Endothelial cell of umbilical vein (primary cell): ENCODE results near the gene DDX49. TPM values are rescaled to one million over a fixed set of nuclear protein-coding genes. Genes with fewer than 3 reads are reported as not detected.

ENCODE experiments used
- BruUV-seq: library from RNA; stranded (reverse); fragments of 400-500 nt; replicated peaks from 2 replicates; lab custom pipeline; 2021; lab: Mats Ljungman, UMichigan
- CTCF ChIA-PET: fragments of 300-600, 350-600 bp; sonication (Branson Sonifier 250); formaldehyde crosslinking; loops from one replicate; lab custom pipeline; 2021; ENCODE audit warnings: antibody characterized with exemption, inconsistent platforms; lab: Charles Lee
- POLR2A ChIA-PET: fragments of 300-600, 350-600 bp; sonication (Branson Sonifier 250); formaldehyde crosslinking; loops from one replicate; lab custom pipeline; 2021; ENCODE audit warnings: antibody characterized with exemption, inconsistent platforms; lab: Charles Lee
- DNase-seq: peaks from one replicate; pipeline ENCODE4 v3.0.0-alpha.2; 2011; ENCODE audit warnings: low read depth, low spot score
- FAIRE-seq: peaks from 2 replicates; lab custom pipeline; 2011; peaks lifted over from hg19 to GRCh38; lab: Jason Lieb, UNC
- H2AFZ ChIP-seq: 2 replicates; pipeline ENCODE4 v1.6.0; 2012; ENCODE audit warnings: low read depth, low read length, control low read depth, inconsistent platforms
- H3K27ac ChIP-seq: 2 replicates; pipeline ENCODE4 v1.5.1; 2011; ENCODE audit warnings: low read depth, mild to moderate bottlenecking, control low read depth, low read length, moderate library complexity; ENCODE audit not compliant: insufficient read depth
- H3K27me3 ChIP-seq, 2 experiments: 2 replicates each; pipeline versions ENCODE4 v1.6.0 to v1.6.1; 2011; ENCODE audit warnings: low read length in 2 of 2, mixed read lengths in 1 of 2; ENCODE audit not compliant: control insufficient read depth in 2 of 2, insufficient read depth in 2 of 2
- H3K36me3 ChIP-seq, 2 experiments: 2 replicates in 1 of 2; 3 replicates in 1 of 2; pipeline ENCODE4 v1.5.1; 2011; ENCODE audit warnings: low read length in 2 of 2, mild to moderate bottlenecking in 1 of 2, moderate library complexity in 1 of 2; ENCODE audit not compliant: control insufficient read depth in 2 of 2, insufficient read depth in 2 of 2; ENCODE audit errors: extremely low read depth in 1 of 2
- H3K4me1 ChIP-seq: 3 replicates; pipeline ENCODE4 v1.5.1; 2011; ENCODE audit warnings: mild to moderate bottlenecking, low read length; ENCODE audit not compliant: control insufficient read depth, insufficient read depth; ENCODE audit errors: extremely low read depth
- H3K4me2 ChIP-seq: 2 replicates; pipeline ENCODE4 v1.6.1; 2011; ENCODE audit warnings: low read length, control low read depth, mixed read lengths; ENCODE audit not compliant: insufficient read depth
- H3K4me3 ChIP-seq, 3 experiments: fragments of 200-600 bp in 1 of 3; sonication (generic), shearing (Covaris generic) in 1 of 3; replicated peaks in 1 of 3; 2 replicates each; pipeline ENCODE4 v1.5.1; 2011 to 2016; ENCODE audit warnings: control low read depth in 3 of 3, low read length in 3 of 3, mild to moderate bottlenecking in 2 of 3, inconsistent platforms in 1 of 3, low read depth in 1 of 3, moderate library complexity in 1 of 3; ENCODE audit not compliant: insufficient read depth in 1 of 3
- H3K79me2 ChIP-seq: 2 replicates; pipeline ENCODE4 v1.6.0; 2012; ENCODE audit warnings: low read length, inconsistent platforms; ENCODE audit not compliant: control insufficient read depth, insufficient read depth
- H3K9ac ChIP-seq: replicated peaks from 2 replicates; pipeline ENCODE3; 2011; ENCODE audit warnings: low read length, control low read depth; ENCODE audit not compliant: insufficient read depth; ENCODE audit errors: extremely low read depth
- H3K9me1 ChIP-seq: replicated peaks from 3 replicates; pipeline ENCODE4 v1.6.0; 2011; ENCODE audit warnings: mild to moderate bottlenecking, low read length; ENCODE audit not compliant: control insufficient read depth, insufficient read depth; ENCODE audit errors: extremely low read depth
- H3K9me3 ChIP-seq: replicated peaks from 2 replicates; pipeline ENCODE4 v1.5.1; 2012; ENCODE audit warnings: low read length, inconsistent platforms; ENCODE audit not compliant: control insufficient read depth, insufficient read depth
- H4K20me1 ChIP-seq: replicated peaks from 2 replicates; pipeline ENCODE3; 2011; ENCODE audit warnings: mild to moderate bottlenecking, low read length; ENCODE audit not compliant: control insufficient read depth, insufficient read depth; ENCODE audit errors: extremely low read depth
- EZH2 ChIP-seq: IDR thresholded peaks from 2 replicates; pipeline ENCODE4 v1.6.1; 2012; ENCODE audit warnings: borderline replicate concordance, low read depth, mild to moderate bottlenecking, moderate library complexity, low read length, inconsistent platforms; ENCODE audit not compliant: severe bottlenecking
- FOS ChIP-seq: IDR thresholded peaks from 2 replicates; pipeline ENCODE4 v1.6.1; 2011; ENCODE audit warnings: mild to moderate bottlenecking, low read length, moderate library complexity, borderline replicate concordance; ENCODE audit not compliant: insufficient read depth
- GATA2 ChIP-seq: IDR thresholded peaks from 2 replicates; pipeline ENCODE4 v1.7.0; 2011; ENCODE audit warnings: low read depth, mild to moderate bottlenecking, moderate library complexity, mixed read lengths, low read length; ENCODE audit not compliant: insufficient read length, insufficient read depth
- JUN ChIP-seq: IDR thresholded peaks from 2 replicates; pipeline ENCODE4 v1.6.1; 2011; ENCODE audit warnings: borderline replicate concordance, low read depth; ENCODE audit not compliant: insufficient read length, insufficient read depth
- MYC ChIP-seq: IDR thresholded peaks from one replicate; pipeline ENCODE4 v1.6.1; 2011; ENCODE audit warnings: mild to moderate bottlenecking, low read depth, low read length
- POLR2A ChIP-seq: IDR thresholded peaks from 2 replicates; pipeline ENCODE4 v1.6.1; 2012; ENCODE audit warnings: low read depth, mild to moderate bottlenecking, control low read depth, low read length
- POLR2AphosphoS5 ChIP-seq: IDR thresholded peaks from 2 replicates; pipeline ENCODE4 v1.6.1; 2012; ENCODE audit warnings: low read depth, mild to moderate bottlenecking, control low read depth, low read length, moderate library complexity; ENCODE audit not compliant: insufficient read depth
- dilution Hi-C: fragments of 300-500 bp; cut with MboI; formaldehyde crosslinking; loops from one replicate; pipeline ENCODE4 v1.15.0; 2019; ENCODE audit warnings: low sequenced_read_pairs; ENCODE audit not compliant: extremely low pct_ligation_motif_present
- intact Hi-C: fragments of 100-400 bp; cut with micrococcal nuclease; formaldehyde crosslinking; loops from one replicate; pipeline ENCODE4 v1.10.0; 2022
- polyA plus RNA-seq, 4 experiments: library from polyadenylated mRNA; depleted of rRNA in 3 of 4; stranded (reverse) in 3 of 4; unstranded in 1 of 4; fragments of >200 nt; gene quantifications; 2 replicates each; pipeline versions ENCODE4 v1.2.1 to v1.2.3, GENCODE V29; 2011 to 2012; ENCODE audit warnings: missing spikeins in 1 of 4
- total RNA-seq: library from RNA; stranded (reverse); gene quantifications from 2 replicates; pipeline ENCODE4 v1.2.3, GENCODE V29; 2021
- TF ChIP-seq, protein P1 (sequence below): IDR thresholded peaks from 2 replicates; pipeline ENCODE4 v1.6.1; 2011; ENCODE audit not compliant: insufficient read depth, insufficient read length
- TF ChIP-seq, protein P2 (sequence below), 2 donors: IDR thresholded peaks; 1 replicate in 1 of 2; 2 replicates in 1 of 2; pipeline ENCODE4 v1.5.1; 2011; ENCODE audit warnings: low read length in 2 of 2, mild to moderate bottlenecking in 2 of 2, moderate library complexity in 2 of 2, control low read depth in 1 of 2, inconsistent platforms in 1 of 2, low read depth in 1 of 2; ENCODE audit not compliant: insufficient read depth in 1 of 2; ENCODE audit errors: extremely low read depth in 1 of 2

The DDX49 gene
- total and polyA plus RNA-seq, 2 donors (not counting 3 experiments of a cell fraction or from before 2014, with no cell fraction given), result 51.9 to 60.1 TPM

DNA sequence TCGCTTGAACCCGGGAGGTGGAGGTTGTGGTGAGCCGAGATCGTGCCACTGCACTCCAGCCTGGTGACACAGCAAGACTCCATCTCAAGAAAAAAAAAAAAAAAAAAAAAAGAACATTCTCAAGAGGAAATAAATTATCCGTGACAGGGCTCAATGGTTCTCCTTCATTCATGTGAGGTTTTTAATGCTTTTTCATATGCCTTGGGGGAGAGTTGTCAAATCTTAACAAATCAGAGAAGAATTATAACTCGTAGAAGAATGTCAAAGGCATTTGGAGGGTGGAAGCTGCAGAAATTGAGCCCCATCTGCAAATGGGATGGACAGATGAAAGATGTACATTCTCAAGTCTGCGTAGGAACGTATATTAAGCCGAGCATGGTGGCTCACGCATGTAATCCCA lies 56.4 kb downstream of the DDX49 start:
- Histone ChIP-seq H3K4me3 (no peak overlapping the region), H3K9me1 (no peaks in the 10 kb centered on the region), H3K9ac (no peak overlapping the region), H3K4me1 (peaks cover 15% of the 10 kb centered on the region), H3K4me2 (no peak overlapping the region), H3K27ac (no peak overlapping the region), H2AFZ (no peak overlapping the region), H3K79me2 (no peaks in the 10 kb centered on the region), H3K27me3 (no peaks in the 10 kb centered on the region), H3K9me3 (no peaks in the 10 kb centered on the region), H4K20me1 (no peaks in the 10 kb centered on the region), H3K36me3 (no peaks in the 10 kb centered on the region)
- intact Hi-C loops, result no loop called here
- BruUV-seq, result no TSS peak
- no peak for DNase-seq
- CTCF ChIA-PET, result interaction anchor here (2.4 kb wide), 1 partner anchor 11 kb away, joined by 7 read pairs; no protein-coding TSS in a partner anchor
- FAIRE-seq, result no peak
- no peak for TF ChIP-seq EZH2
- TF ChIP-seq POLR2A, result no peak
- no peak for TF ChIP-seq FOS
- TF ChIP-seq POLR2AphosphoS5, result no peak
- no peak for TF ChIP-seq MYC
- no peak for TF ChIP-seq JUN
- no peak for TF ChIP-seq GATA2
- TF ChIP-seq, protein P1, sequence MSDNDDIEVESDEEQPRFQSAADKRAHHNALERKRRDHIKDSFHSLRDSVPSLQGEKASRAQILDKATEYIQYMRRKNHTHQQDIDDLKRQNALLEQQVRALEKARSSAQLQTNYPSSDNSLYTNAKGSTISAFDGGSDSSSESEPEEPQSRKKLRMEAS, result no peak
- TF ChIP-seq, protein P2, sequence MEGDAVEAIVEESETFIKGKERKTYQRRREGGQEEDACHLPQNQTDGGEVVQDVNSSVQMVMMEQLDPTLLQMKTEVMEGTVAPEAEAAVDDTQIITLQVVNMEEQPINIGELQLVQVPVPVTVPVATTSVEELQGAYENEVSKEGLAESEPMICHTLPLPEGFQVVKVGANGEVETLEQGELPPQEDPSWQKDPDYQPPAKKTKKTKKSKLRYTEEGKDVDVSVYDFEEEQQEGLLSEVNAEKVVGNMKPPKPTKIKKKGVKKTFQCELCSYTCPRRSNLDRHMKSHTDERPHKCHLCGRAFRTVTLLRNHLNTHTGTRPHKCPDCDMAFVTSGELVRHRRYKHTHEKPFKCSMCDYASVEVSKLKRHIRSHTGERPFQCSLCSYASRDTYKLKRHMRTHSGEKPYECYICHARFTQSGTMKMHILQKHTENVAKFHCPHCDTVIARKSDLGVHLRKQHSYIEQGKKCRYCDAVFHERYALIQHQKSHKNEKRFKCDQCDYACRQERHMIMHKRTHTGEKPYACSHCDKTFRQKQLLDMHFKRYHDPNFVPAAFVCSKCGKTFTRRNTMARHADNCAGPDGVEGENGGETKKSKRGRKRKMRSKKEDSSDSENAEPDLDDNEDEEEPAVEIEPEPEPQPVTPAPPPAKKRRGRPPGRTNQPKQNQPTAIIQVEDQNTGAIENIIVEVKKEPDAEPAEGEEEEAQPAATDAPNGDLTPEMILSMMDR (IDR thresholded peaks at IDR 0.05; ENCODE audit: extremely low read depth in 1 of 2, insufficient read depth in 1 of 2, low read depth in 1 of 2, low read length in 2 of 2), result no peak
- POLR2A ChIA-PET, result interaction anchor here (0.8 kb wide), 1 partner anchor 450 kb away, joined by 6 read pairs; no protein-coding TSS in a partner anchor
- dilution Hi-C loops, result no loop called here

Other genes starting within 250 kb of the DDX49 start
- gene CRTC1, start 236.0 kb upstream of the DDX49 start, total RNA-seq, result 10.3 and 11.4 TPM in 2 replicates
- 4.2 and 5.8 TPM in 2 replicates for gene CRTC1, start 236.0 kb upstream of the DDX49 start, polyA plus RNA-seq
- gene COMP, start 128.4 kb upstream of the DDX49 start, total RNA-seq, result not detected in 2 replicates
- not detected in 2 replicates for gene COMP, start 128.4 kb upstream of the DDX49 start, polyA plus RNA-seq
- gene UPF1, start 87.8 kb upstream of the DDX49 start, total RNA-seq, result 68.2 and 69.1 TPM in 2 replicates
- 50.2 and 65.9 TPM in 2 replicates for gene UPF1, start 87.8 kb upstream of the DDX49 start, polyA plus RNA-seq
- 3.0 and 4.0 TPM in 2 replicates for gene CERS1, start 23.6 kb upstream of the DDX49 start, total RNA-seq
- 8.5 and 11.0 TPM in 2 replicates for gene CERS1, start 23.6 kb upstream of the DDX49 start, polyA plus RNA-seq
- gene COPE, start 328 bp upstream of the DDX49 start, total RNA-seq, result 239 and 252 TPM in 2 replicates
- gene COPE, start 328 bp upstream of the DDX49 start, polyA plus RNA-seq, result 407 and 557 TPM in 2 replicates
- 131 and 139 TPM in 2 replicates for gene HOMER3, start 21.5 kb downstream of the DDX49 start, total RNA-seq
- gene HOMER3, start 21.5 kb downstream of the DDX49 start, polyA plus RNA-seq, result 180 and 184 TPM in 2 replicates
- gene SUGP2, start 113.8 kb downstream of the DDX49 start, total RNA-seq, result 74.4 and 79.7 TPM in 2 replicates
- gene SUGP2, start 113.8 kb downstream of the DDX49 start, polyA plus RNA-seq, result 43.3 and 44.6 TPM in 2 replicates
- gene ARMC6, start 113.9 kb downstream of the DDX49 start, total RNA-seq, result 35.4 and 44.7 TPM in 2 replicates
- 33.9 and 42.4 TPM in 2 replicates for gene ARMC6, start 113.9 kb downstream of the DDX49 start, polyA plus RNA-seq
- gene SLC25A42, start 144.3 kb downstream of the DDX49 start, total RNA-seq, result 6.2 and 8.2 TPM in 2 replicates
- 6.3 and 7.2 TPM in 2 replicates for gene SLC25A42, start 144.3 kb downstream of the DDX49 start, polyA plus RNA-seq
- 23.3 and 24.1 TPM in 2 replicates for gene TMEM161A, start 218.8 kb downstream of the DDX49 start, total RNA-seq
- gene TMEM161A, start 218.8 kb downstream of the DDX49 start, polyA plus RNA-seq, result 54.9 and 72.6 TPM in 2 replicates